Astrocyte of the cerebellum (primary cell): ENCODE data around the gene ARHGAP15.

Source experiments
- DNase-seq: peaks from one replicate; pipeline ENCODE4 v3.0.0-alpha.2; 2011; ENCODE audit warnings: low read depth
- H3K4me3 ChIP-seq: 2 replicates; pipeline ENCODE4 v1.5.1; 2011; ENCODE audit warnings: mild to moderate bottlenecking, low read depth, low read length, moderate library complexity
- in situ Hi-C: cut with HindIII; loops from 2 replicates; pipeline ENCODE4 v1.10.0; 2017; ENCODE audit warnings: low sequenced_read_pairs
- TF ChIP-seq, protein P1 (sequence below): IDR thresholded peaks from 2 replicates; pipeline ENCODE4 v1.5.1; 2012; ENCODE audit warnings: low read length, low read depth, moderate library complexity, mild to moderate bottlenecking; ENCODE audit errors: missing control alignments

Gene ARHGAP15

DNA sequence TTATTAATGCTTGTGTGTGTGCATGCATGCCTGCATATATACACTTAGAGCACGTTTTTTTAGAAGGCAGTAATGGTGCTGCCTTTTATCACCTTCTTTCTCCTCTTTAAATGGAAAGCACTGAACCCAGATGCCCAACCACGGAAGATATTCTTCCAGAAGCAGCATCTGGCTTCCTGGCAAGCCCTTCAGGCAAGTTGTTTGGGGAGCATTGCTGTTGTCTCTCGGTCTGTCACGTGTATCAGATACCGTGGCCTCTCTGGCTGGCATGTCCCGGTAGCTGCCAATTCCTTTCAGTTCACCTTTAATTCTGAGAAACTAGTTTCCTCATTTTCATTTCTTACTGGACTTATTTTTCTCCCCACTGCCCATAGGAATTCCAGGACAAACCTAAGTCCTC, 587.8 kb downstream of the ARHGAP15 start:
- TF ChIP-seq, protein P1, sequence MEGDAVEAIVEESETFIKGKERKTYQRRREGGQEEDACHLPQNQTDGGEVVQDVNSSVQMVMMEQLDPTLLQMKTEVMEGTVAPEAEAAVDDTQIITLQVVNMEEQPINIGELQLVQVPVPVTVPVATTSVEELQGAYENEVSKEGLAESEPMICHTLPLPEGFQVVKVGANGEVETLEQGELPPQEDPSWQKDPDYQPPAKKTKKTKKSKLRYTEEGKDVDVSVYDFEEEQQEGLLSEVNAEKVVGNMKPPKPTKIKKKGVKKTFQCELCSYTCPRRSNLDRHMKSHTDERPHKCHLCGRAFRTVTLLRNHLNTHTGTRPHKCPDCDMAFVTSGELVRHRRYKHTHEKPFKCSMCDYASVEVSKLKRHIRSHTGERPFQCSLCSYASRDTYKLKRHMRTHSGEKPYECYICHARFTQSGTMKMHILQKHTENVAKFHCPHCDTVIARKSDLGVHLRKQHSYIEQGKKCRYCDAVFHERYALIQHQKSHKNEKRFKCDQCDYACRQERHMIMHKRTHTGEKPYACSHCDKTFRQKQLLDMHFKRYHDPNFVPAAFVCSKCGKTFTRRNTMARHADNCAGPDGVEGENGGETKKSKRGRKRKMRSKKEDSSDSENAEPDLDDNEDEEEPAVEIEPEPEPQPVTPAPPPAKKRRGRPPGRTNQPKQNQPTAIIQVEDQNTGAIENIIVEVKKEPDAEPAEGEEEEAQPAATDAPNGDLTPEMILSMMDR: no peak
- in situ Hi-C loops: no loop called here
- no peak for DNase-seq
- no peak overlapping the region for H3K4me3 ChIP-seq

DNA sequence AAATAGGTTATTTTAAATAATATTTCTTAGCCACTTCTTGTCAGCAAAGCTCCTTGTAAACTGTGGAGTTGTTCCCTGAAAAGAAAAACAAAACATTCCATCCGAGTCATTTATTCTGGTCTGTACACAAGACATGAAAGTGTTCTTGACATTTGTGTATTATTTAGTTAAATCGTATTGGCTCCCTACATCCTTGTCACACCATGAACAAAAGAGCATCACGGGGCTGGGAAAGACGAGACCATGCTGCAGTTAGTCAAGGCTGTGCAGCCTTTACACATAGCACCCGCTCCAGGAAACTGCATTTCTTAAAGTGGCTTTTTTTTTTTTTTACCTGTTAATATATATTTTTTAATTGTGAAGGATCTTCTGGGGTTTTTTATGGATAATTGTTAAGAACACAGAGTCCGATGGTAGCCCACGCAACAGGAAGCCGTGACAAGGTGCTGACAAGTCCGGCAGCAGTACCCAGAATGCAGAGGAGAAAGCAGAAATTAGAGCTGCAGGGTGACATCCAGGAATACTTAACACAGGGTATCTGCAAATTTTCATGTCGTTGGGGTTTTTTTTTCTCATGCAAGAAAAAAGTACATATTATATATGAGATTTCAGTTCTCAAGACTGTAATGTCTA, 588.4 kb downstream of the ARHGAP15 start:
- in situ Hi-C loops: no loop called here
- no peak for DNase-seq
- H3K4me3 ChIP-seq: no peak overlapping the region
- TF ChIP-seq, protein P1: no peak

DNA sequence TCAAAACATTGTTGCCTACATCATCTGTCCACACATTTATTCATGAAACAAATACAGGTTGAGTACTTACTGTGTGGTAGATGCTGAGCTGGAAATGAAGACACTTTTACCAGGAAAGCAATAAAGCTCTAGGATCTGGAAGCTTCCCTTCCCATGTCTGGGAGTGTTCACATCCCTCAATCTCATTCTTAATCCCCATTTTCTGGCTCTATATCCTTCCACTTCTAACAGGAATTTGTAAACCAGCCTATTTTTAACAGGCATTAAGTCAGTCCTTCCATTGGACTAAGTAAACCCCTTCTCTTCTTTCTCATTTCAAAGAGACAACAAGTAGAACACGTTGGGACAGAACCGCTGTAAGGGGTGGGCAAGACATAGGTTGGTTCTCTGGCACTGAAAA, 589.5 kb downstream of the ARHGAP15 start:
- in situ Hi-C loops: no loop called here
- no peak for DNase-seq
- TF ChIP-seq, protein P1: no peak
- H3K4me3 ChIP-seq: no peak overlapping the region

DNA sequence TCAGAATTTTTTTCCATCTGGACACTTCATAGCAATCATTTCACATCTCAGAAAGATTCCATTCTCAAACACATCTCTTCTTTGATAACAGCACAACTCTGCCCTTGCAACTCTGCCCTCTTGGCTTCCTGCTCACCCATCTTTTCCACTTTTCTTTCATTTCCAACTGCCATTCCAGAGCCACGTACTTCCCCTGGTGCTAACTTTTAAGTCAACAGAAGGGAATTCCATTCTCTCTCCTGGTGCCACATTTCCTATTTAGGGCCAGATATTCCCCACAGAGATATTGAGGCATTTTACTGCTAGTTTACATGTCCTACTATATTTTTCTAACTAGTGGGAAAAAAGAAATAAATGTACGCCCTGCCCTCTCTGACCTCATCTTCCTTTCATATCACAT, 590.2 kb downstream of the ARHGAP15 start:
- DNase-seq: no peak
- in situ Hi-C loops: no loop called here
- TF ChIP-seq, protein P1: no peak

DNA sequence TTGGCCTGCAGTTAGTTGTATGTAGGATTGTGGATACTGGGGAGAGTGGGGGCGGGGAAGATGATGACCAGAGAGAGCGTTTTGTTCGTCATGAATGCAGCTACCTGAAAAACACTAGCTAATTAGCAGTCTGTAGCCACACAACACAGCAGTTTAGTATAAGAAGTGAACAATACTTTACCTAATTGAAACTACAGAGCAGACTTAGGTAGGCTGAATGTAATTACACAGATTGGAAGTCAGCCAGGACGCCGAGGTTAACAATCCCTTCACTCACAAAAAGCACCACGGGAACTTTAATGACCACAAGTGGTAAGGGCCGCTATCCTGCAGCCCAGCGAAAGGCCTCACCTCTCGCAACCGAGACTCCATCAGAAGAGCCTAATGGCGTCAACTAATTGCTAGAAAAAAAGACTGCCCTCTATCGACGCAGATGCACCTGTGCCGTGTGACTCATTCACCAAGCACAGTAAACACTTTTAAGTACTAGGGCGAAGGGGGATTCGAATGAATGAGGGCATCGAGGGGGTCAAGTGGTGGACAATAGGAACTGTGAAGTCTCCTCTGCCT, 591.0 kb downstream of the ARHGAP15 start:
- no peak overlapping the region for H3K4me3 ChIP-seq
- in situ Hi-C loops: no loop called here
- no peak for DNase-seq
- TF ChIP-seq, protein P1: no peak

More for the DNA sequence above, 590.2 kb downstream of the ARHGAP15 start:
- no peak overlapping the region for H3K4me3 ChIP-seq

DNA sequence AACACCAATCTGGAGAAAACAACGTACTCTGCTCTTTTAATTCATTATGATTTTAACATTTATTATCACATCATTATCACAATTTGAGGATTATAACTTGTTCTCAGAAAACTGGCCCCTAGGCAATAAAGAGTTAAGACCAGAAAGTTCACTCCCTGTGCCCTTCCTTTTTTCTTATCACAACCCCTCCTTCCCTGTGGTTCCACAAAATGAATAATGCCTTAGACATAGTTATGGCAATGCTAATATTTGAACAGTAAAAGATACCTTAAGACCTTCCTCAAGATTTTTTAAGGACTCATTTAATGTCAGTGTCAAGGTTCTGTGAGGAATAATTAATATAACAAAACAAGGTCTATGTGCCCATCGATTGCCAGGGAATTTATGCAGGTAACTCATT, 596.2 kb downstream of the ARHGAP15 start:
- TF ChIP-seq, protein P1: no peak
- in situ Hi-C loops: no loop called here
- DNase-seq: no peak
- no peak overlapping the region for H3K4me3 ChIP-seq
